T-helper 2 cell (primary cell): Measurements from ENCODE around the gene CLDN22.

Source experiments
- DNase-seq, 5 experiments: peaks; one replicate each; pipeline versions ENCODE4 v3.0.0 to v3.0.0-alpha.2; 2012 to 2022

CLDN22 gene

DNA sequence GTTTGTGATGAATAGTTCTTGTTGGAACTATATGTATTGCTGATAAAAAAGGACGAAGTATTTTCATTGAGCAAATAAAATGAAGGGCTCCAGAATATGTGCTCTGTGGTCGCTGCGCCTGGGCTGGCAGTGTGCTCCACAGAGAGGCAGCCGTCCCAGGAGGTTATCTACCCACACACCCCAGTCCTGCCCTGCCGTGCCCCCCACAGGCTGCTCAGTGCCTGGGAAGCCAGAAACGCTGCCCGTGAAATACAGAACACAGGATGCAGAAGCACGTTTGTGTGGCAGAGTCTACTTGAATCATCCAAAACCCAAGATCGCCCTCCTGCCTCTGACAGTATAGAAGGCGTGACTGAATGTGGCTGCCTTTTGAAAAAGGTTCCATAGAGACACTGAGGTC, 1.4 kb downstream of the CLDN22 start:
- DNase-seq: no peak

DNA sequence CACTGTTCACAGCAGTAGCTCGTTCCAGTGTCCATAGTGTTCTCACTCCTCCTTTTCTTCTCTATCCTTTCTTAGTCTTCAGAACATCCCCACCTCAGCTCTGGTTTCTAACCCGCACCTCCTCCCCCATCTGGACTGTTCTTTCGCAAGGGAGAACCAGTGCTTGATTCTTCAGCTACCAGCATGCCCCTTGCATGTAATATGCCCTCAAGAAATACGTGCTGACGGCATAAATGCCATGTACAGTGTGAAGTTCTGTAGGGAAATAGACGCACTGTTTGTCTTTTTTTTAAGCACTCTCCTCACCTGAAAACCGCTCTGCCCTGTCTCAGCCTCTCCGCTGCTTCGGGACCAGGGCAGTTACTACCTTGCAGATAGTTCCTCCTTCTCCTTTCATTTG, 5.3 kb downstream of the CLDN22 start:
- DNase-seq: no peak

DNA sequence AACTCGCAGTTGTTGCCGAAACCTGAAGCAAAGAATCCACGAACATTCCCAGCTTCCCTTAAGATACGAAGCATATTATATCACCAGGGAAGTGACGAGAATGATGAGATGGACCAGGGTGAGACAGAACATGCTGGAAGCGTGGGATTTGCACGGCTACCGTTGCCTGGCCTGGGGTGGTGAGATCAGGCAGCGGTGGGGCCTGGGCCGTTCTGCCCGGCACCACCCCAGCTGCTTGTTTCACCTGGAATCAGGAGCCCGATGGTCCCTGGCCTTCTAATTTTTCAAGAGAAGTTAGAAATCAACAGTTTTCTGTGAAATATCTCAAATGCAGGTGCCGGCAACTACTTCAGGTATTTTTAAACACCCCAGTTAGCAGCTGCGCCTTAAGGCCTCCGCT, 5.7 kb downstream of the CLDN22 start:
- DNase-seq: no peak

DNA sequence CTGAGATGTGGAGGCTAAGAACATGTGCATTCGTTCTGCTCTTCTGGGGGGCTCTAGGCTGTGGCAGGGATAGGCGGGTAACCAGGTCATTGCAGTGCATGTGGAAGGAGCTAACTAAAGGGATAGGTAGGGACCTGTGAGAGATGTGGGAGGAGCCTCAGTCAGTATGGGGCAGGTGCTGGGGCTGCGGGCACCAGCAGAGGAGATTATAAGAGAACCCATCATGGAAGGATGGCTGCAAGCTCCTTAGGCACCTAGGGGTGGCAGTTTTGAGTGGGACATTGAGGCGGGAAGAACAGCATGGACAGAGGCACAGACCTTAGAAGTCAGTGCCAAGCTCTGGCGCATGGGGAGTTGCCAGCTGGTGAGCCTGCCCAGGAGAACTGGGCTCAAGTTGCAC, 7.2 kb downstream of the CLDN22 start:
- no peak for DNase-seq

DNA sequence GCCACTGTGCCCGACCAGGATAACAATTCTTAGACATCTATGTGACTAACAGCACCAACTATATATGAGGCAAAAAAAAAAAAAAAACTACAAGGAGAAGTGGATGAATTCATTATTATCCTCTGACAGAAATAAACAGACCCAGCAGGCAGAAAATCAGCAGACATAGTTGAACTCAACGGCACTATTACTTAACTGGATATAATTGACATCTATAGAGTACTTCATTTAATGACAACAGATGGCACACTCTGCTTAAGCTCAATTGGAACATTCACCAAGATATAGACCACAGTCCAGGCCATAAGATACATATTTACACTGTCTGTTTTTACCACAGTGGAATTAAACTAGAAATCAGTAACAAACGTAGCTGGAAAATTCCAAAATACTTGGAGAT, 13.3 kb downstream of the CLDN22 start:
- no peak for DNase-seq

DNA sequence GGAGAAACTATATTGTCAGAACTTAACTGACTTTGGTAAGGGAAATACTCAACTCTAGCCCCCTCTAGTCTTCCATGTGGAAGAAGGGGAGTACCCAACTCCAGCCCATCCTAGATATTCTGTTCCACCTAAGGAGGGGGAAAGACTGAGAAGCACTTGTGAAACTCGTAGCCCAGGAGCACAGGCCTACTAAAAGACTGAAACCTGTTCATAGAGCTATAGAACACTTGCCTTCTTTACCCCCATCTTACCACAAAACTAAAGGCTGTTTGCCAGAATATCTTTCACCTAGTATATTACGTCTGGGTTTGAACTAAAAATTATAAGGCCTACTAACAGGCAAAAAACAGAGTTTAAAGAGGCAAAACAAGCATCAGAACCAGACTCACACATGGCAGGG, 15.5 kb downstream of the CLDN22 start:
- DNase-seq: no peak

DNA sequence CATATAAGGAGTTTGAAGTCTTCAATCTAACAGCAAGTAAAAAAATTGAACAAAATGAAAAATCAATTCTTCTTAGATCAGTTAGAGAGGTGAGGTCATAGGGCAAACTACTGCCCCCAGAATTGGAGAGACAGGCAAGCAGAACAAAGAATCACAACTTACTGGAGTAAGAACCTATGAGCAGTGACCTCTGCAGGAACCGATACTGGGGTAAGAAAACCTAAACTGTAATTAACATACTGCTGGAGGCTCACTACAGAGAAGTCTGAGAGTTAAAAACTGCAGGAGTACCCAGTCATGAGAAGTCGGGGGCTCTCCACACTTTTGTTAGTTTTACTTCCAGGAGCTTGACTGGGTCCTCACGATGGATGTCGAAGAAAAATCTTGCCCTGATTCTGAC, 16.0 kb downstream of the CLDN22 start:
- no peak for DNase-seq

DNA sequence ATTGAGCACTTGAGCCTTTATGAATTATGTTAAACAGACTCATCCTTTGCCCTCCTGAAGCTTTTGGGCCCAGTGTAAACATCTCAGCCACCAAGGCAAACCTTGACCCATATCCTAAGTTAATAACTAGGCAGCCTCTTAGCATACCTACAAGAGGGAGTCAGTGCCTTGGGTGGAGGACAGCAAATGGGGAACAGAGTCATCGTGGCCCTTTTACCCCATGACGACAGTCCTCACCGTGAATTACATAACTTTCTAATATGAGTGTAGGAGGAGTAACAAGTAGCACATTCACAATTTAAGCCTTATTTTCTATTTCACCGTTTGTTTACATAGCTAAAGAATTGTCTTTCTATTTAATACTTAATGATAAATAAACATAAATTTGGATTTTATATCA, 16.8 kb downstream of the CLDN22 start:
- DNase-seq: no peak

DNA sequence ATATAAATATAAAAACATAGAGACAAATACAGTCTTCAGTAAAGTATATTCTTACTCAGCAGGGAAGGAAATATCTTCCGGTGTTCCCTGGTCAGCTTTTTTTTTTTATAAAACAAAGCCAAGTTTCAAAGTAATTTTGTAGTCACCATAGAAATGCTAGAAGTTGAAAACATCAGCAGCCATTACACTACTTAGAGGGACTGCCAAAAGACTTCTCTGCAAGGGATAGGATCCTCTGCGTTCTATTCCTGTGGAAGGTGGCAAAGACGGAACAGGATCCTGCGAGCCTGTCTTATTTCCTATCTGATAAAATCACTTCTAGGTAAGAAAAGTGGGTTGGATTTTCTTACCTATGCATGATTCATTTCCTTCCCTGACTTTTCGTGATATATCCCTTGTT, 19.4 kb downstream of the CLDN22 start:
- no peak for DNase-seq

DNA sequence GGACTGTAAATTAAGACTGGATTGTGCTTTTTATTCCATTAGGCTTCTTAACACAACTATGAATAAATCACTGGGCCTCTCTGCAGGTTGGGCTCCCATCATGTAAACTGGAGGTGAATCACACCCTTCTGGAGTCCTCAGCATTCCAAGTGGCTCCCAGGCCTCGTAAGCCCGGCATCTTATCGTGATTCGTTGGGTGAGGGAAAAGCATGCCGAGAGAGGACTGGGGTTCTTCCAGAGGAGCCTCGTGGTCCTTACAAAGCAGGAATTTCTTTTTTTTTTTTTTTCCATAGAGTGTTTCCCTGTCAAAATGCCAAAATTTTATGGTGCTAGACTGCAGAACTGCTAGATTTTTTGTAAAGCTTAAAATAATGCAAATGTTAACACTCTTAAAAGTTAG, 20.0 kb downstream of the CLDN22 start:
- no peak for DNase-seq

DNA sequence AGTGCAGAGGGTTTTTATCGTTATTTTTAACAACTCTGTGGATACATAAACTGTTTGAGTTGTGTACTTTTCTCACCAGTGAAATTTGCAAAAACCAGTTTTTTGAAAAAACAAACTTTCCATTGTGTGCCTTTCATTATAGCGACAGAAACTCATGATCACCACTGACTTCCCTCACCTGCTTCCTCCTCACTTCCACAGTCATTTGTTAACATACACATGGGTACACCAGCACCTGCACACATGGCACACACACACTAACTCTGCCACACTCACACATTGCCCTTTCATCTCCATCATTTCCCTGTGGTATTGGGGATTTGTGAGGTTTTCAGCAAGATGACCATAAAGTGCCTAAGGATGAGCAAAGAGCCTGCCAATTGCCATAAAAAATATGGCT, 20.6 kb downstream of the CLDN22 start:
- peak in 1 of 5 experiments; percentile 3 for DNase-seq

DNA sequence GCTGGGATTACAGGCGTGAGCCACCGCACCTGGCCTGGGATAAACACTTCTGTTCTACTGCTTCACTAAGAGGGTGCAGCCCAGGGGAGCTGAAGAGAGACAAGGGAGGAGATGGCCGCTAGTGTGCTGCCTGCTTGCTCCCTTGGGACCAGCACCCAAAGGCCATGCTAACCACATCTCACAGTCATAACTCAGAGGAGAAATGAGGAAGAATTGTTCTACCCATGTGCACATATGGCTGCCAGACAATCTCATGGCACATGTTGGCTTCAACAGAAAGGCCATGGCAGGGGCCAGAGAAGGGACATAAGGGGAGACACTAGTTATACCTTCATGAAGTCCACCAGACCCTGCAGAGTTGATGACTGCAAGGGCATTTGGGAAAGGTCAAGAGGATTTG, 22.4 kb downstream of the CLDN22 start:
- no peak for DNase-seq

DNA sequence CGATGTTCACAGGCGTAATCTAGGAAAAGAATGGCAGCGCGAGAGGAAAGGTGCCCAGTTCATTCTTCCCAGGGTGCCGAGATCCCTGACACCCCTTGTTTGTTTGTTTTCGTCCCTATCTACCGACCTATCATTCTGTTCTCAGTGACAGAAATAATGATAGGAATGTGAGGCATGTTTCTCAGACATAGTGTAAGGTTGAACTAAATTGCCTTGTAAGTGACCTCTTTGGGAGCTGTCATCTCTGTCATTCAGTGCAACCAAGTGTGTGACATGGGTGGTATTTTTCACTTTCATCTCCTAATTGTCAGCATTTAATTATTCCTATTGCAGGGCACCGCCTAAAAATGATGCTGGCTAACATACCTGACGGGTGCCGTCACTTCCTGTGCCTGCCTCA, 24.4 kb downstream of the CLDN22 start:
- no peak for DNase-seq

DNA sequence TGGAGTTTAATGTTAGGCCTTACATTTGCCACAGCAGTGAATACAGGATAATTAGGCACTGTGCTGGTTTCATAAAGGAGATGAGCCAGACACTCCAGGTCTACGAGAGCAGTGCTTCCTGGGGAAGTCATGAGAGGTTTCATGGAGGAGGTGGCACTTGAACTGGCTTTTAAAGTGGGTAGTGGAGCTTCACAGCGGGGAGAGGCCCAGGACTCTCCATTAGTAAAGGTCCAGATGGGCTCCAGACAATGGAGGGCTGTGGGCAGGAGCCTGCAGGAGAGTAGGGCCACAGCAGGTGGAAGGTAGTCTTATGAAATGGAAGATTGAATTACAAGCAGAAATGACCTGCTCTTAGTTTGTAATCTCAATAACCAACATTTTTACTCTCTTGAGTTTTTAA, 29.0 kb downstream of the CLDN22 start:
- no peak for DNase-seq

DNA sequence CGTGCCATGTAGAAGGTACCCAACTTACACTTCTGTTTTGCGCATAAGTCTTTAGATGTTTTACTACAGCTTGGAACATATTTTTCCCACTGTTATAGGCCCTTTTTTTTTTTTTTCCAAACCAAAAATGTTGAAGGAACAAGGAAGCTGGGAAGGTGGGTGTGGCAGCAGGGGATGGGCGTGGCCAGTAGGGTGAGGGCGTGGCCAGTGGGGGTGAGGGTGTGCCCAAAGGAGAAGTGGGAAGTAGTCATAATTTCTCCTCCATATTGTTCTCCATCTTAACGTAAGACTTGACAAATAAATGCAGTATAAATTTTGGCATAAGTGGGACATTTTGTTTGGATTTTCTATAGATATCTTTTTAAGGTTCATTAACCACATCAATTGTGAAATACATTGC, 30.4 kb downstream of the CLDN22 start:
- no peak for DNase-seq

DNA sequence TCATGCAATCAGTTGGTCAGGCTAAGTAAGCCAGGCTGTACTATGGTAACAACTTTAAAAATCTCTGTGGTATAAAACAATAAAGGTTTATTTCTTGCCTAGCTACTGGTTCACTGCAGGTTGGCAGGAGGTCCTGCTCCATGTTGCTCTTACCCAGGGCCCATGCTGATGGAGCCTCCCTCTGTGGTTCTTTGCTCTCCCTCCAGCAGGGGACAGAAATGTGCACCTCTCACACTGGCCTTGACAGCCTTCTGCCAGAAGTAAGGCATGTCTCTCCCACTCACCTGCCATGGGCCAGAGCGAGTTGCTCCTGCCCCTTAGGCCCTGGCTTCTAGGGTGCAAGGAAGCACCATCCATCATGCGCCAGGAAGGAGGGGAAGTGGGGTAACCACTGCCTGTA, 31.1 kb downstream of the CLDN22 start:
- no peak for DNase-seq

DNA sequence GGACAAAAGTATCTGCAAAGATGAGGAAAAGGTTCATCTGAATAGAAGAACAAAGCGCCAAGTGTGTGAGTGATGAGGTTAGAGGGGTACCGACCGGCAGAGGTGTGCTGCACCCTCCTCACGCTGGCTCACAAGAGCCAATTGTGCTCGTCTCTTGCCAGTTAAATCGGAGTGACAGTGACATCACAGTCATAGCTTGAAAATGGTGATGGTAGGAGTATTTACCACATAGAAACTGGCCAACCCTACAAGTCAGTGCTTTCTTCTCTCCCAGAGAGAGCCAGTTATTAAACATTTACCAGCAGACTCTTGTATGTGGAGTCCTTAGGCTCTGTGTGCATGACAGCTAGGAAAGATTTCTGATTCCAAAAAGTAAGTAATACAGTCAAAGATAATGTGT, 32.4 kb downstream of the CLDN22 start:
- no peak for DNase-seq

DNA sequence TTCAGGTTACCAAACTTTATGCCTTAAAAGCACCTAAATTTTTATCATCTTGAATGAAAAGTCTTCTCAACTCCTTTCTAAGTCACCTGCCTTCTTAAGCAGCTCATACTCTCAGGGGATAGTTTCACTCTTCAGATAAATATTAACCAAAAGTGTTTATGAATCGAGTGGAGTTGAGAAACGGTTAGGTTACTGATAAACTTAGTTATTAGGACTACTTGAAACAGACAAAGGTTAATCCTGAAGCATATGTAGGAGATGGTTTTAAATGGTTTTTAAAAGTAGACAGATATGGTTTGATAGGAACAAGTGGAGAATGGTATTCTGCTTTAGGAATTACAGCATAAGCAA, 32.8 kb downstream of the CLDN22 start:
- no peak for DNase-seq

DNA sequence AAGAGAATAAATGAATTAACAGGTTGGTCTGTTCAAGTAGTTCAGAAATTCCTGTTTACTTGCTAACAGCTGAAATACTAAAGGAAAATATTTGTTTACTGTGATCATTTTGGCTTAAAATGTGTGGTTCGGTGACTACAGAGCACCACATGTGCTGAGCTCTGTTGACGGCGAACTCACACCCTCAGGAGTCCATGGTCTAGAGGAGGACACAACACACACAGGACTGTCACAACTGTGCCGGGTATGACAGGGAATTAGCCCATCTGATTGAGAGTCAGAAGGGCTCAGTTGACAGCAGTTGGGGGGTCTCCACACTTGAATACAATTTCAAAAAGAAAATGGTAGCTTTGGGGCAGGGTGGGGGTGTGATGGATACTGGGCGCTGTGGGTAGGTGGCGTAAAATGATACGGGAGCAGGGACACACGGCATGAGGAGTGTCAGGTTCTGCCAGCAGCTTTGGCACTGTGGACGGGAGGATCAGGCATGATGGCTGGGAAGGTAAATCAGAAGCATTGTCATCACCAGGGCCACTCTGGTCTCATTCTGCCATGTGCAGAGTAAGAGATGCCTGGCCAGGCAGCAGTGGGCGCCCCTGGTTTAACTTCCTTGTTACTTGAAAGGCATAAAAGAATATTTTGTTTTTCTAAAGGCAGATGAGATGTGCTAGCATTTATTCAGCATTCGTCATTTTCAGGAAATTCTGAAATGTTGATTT, 33.3 kb downstream of the CLDN22 start:
- DNase-seq: no peak

DNA sequence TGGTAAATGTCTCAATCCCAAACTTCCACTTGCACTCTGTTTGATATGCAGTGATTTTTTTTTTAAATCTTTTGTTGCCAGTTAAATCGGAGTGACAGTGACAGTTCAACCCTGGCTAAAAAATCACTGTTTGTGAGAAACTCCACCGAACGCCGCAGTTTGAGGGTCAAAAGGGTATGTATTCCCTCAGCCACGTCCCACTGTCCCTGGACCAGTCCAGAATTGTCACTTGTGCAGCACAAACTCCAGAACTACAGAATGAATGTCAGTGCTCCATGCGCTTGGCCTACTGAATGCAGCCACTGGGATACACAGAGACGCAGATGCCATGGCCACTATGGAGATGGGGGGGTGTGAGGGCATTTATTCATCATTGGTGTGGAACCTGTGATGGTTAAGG, 34.2 kb downstream of the CLDN22 start:
- no peak for DNase-seq

DNA sequence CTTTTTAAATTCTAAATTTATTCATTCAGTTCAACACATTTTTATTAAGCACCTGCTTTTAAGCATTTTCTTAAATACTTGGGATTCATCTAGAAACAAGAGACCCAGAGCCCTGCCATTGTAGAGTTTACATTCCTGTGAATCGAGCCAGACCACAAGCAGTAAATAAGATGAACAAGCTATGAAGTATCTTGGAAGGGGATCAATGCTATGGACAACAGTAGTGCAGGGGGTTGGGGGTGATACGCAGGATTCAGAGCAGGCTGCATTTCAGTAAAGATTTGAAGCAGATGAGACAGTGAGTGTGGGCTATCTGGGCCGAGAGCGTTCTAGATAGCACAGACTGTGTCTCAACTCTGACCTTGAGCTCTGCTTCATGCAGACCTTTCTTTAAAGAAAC, 35.1 kb downstream of the CLDN22 start:
- no peak for DNase-seq

DNA sequence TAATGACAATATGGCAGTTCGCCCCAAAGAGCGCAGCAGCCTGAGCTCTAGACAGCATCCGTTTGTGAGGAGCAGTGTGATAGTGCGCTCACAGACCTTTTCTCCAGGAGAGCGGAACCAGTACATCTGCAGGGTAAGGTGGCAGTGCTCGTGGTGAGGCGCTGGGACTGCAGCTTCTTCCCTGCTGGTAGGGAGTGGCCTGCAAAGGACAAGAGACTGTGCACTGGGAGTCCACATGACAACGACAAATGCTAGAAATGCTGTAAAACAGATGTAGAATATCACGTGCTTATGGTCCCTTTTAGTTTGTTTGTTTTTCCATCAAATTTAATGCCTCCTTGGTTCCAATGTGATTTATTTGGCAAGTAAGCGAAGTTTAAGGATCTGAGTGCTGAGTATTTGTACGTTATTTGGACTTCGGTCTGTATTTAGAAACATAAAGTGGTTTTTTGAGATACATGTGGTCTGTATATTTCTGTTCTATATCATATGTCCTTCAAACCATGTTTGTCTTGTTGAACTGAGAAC, 35.8 kb downstream of the CLDN22 start:
- no peak for DNase-seq

DNA sequence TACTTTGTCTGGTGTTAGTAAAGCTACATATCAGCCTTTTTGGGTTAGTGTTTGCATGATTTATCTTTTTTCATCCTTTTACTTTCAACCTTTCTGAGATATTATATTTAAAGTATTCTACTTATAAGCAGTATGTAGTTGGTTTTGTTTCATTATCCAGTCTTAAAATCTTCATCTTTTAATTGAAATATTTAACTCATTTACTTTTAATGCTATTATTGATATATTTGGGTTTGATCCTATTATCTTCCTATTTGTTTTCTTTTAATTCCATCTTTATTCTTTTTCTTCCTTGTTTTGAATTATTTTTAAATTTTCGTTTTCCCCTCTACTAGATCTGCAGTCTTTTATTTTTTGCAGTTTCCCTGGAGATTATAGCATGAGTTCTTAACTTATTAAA, 44.0 kb downstream of the CLDN22 start:
- no peak for DNase-seq

DNA sequence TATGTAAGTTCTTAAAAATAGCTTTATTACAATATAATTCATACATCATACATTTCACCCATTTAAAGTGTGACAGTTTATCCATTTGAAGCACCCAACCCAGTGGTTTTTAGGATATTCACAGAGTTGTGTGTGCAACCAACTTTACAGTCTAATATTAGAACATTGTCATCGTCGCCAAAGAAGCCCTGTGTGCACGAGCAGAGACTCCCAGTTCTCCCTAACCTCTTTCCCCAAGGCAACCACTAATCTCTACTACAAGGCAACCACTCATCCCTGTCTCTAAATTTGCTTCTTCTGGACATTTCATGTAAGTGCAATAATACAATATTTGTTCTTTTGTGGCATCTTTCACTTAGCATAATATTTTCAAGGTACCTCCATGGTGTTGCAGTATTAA, 47.7 kb downstream of the CLDN22 start:
- no peak for DNase-seq

DNA sequence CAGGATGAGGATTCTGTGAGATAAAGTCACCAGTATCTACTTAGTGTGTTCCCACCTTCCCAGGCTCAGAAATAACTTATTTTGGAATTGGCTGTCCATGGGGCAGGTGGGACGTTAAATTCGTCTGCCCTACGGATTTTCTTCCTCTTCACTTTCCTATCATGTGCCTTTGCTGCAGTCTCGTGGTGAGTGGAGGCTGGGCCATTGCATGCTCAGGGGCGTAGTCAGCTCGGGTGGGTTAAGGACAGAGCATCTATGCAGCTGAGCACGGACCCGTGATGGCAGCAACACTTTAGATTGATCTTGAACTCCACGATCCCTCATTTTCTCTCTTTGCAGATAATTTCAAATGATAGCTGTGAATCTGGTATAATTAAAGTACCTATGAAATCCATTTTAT, 51.5 kb downstream of the CLDN22 start:
- no peak for DNase-seq
